Measurements from ENCODE around the gene RNASE11.

DNA sequence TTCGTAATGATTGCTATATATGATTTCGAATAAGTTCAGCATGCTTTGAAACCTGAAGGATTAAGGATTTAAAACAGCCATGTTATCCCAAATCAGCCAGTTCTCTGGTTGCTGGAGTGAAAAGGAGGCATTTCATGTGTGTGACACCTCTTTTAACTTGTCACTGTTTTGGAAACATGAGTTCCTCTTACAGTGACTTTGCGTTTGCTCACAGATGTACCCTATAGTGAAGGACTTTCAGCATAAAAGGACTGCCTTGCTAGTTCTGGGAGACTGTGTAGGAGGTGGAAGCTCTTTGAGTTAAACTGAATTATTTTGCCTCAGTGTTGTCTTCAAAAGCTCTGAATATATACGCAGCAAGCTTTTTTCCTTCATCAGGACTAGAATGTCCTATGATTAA, 7.6 kb downstream of the RNASE11 start:
- TF ChIP-seq SIN3A (IDR thresholded peaks at IDR 0.05; ENCODE audit: low read depth) (no peak), ZFX (IDR thresholded peaks at IDR 0.05) (no peak), POLR2AphosphoS5 (IDR thresholded peaks at IDR 0.05; ENCODE audit: low read depth, low read length) (no peak), EZH2 (IDR thresholded peaks at IDR 0.05) (no peak), POLR2A (IDR thresholded peaks at IDR 0.05; ENCODE audit: borderline replicate concordance, extremely low read depth, insufficient read depth, insufficient read length) (no peak), YY1 (IDR thresholded peaks at IDR 0.05; ENCODE audit: extremely low read depth, insufficient replicate concordance, low read depth, low read length) (no peak), JUND (IDR thresholded peaks at IDR 0.05) (no peak), RAD21 (IDR thresholded peaks at IDR 0.05; ENCODE audit: low read depth) (no peak)
- TF ChIP-seq, protein P1, sequence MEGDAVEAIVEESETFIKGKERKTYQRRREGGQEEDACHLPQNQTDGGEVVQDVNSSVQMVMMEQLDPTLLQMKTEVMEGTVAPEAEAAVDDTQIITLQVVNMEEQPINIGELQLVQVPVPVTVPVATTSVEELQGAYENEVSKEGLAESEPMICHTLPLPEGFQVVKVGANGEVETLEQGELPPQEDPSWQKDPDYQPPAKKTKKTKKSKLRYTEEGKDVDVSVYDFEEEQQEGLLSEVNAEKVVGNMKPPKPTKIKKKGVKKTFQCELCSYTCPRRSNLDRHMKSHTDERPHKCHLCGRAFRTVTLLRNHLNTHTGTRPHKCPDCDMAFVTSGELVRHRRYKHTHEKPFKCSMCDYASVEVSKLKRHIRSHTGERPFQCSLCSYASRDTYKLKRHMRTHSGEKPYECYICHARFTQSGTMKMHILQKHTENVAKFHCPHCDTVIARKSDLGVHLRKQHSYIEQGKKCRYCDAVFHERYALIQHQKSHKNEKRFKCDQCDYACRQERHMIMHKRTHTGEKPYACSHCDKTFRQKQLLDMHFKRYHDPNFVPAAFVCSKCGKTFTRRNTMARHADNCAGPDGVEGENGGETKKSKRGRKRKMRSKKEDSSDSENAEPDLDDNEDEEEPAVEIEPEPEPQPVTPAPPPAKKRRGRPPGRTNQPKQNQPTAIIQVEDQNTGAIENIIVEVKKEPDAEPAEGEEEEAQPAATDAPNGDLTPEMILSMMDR (IDR thresholded peaks at IDR 0.05 in 2 of 3, conservative IDR thresholded peaks at IDR 0.05 in 1 of 3; ENCODE audit: borderline replicate concordance in 1 of 3, insufficient read depth in 1 of 3, low read depth in 2 of 3, low read length in 2 of 3), result no peak
- TF ChIP-seq, protein P2, sequence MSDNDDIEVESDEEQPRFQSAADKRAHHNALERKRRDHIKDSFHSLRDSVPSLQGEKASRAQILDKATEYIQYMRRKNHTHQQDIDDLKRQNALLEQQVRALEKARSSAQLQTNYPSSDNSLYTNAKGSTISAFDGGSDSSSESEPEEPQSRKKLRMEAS (IDR thresholded peaks at IDR 0.05), result no peak
- TF ChIP-seq, protein P3, sequence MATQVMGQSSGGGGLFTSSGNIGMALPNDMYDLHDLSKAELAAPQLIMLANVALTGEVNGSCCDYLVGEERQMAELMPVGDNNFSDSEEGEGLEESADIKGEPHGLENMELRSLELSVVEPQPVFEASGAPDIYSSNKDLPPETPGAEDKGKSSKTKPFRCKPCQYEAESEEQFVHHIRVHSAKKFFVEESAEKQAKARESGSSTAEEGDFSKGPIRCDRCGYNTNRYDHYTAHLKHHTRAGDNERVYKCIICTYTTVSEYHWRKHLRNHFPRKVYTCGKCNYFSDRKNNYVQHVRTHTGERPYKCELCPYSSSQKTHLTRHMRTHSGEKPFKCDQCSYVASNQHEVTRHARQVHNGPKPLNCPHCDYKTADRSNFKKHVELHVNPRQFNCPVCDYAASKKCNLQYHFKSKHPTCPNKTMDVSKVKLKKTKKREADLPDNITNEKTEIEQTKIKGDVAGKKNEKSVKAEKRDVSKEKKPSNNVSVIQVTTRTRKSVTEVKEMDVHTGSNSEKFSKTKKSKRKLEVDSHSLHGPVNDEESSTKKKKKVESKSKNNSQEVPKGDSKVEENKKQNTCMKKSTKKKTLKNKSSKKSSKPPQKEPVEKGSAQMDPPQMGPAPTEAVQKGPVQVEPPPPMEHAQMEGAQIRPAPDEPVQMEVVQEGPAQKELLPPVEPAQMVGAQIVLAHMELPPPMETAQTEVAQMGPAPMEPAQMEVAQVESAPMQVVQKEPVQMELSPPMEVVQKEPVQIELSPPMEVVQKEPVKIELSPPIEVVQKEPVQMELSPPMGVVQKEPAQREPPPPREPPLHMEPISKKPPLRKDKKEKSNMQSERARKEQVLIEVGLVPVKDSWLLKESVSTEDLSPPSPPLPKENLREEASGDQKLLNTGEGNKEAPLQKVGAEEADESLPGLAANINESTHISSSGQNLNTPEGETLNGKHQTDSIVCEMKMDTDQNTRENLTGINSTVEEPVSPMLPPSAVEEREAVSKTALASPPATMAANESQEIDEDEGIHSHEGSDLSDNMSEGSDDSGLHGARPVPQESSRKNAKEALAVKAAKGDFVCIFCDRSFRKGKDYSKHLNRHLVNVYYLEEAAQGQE (IDR thresholded peaks at IDR 0.05; ENCODE audit: low read depth), result no peak
